ENCODE data around the gene CNNM3.

CNNM3 gene

GRCh38 chr2:96878171-96878570 lies 62.1 kb downstream of the CNNM3 start:
- DNase-seq (ENCODE audit: low spot score), result no peak

- no peak for DNase-seq (ENCODE audit: low spot score)
Observed at GRCh38 chr2:96878796-96879544, 62.9 kb downstream of the CNNM3 start.

GRCh38 chr2:96879545-96880040 lies 63.5 kb downstream of the CNNM3 start:
- no peak for DNase-seq (ENCODE audit: low spot score)

GRCh38 chr2:96880891-96881273 lies 64.8 kb downstream of the CNNM3 start:
- DNase-seq (ENCODE audit: low spot score), result no peak

GRCh38 chr2:96881349-96882195 lies 65.5 kb downstream of the CNNM3 start:
- DNase-seq (ENCODE audit: low spot score), result no peak

- no peak for DNase-seq (ENCODE audit: low spot score)
Observed at GRCh38 chr2:96882230-96882629, 66.2 kb downstream of the CNNM3 start.

GRCh38 chr2:96882906-96883305 lies 66.8 kb downstream of the CNNM3 start:
- no peak for DNase-seq (ENCODE audit: low spot score)

GRCh38 chr2:96883306-96883705 lies 67.2 kb downstream of the CNNM3 start:
- no peak for DNase-seq (ENCODE audit: low spot score)

Measured in left forelimb (tissue), 1 donor.